ENCODE results near the gene EIF5AL1. TPM values are rescaled to one million over a fixed set of nuclear protein-coding genes. Genes with fewer than 3 reads are reported as not detected.
"Not testable (repeated sequence)": the region's sequence is repeated elsewhere in the genome, so short reads cannot be mapped to it uniquely, and the experiment has no call there.

Gene EIF5AL1
- polyA plus RNA-seq, 1 donor from 2014 or later = 0.18 TPM

- not testable (repeated sequence) for H3K36me3 Mint-ChIP-seq, H3K4me3 Mint-ChIP-seq, H3K9me3 Mint-ChIP-seq, H3K27me3 Mint-ChIP-seq, H3K27ac Mint-ChIP-seq, H3K4me1 Mint-ChIP-seq
Measured at GRCh38 chr10:79517567-79517966, 5.2 kb downstream of the EIF5AL1 start.

- H3K36me3 Mint-ChIP-seq, H3K27ac Mint-ChIP-seq, H3K4me1 Mint-ChIP-seq, H3K9me3 Mint-ChIP-seq, H3K27me3 Mint-ChIP-seq, H3K4me3 Mint-ChIP-seq: not testable (repeated sequence)
Measured at GRCh38 chr10:79521751-79522150, 9.4 kb downstream of the EIF5AL1 start.

- H3K36me3 Mint-ChIP-seq, H3K4me3 Mint-ChIP-seq, H3K27me3 Mint-ChIP-seq, H3K4me1 Mint-ChIP-seq, H3K9me3 Mint-ChIP-seq, H3K27ac Mint-ChIP-seq: not testable (repeated sequence)
Measured at GRCh38 chr10:79522464-79522863, 10.1 kb downstream of the EIF5AL1 start.

GRCh38 chr10:79523157-79523853 lies 11.0 kb downstream of the EIF5AL1 start:
- not testable (repeated sequence) for H3K27me3 Mint-ChIP-seq, H3K4me1 Mint-ChIP-seq, H3K27ac Mint-ChIP-seq, H3K4me3 Mint-ChIP-seq, H3K9me3 Mint-ChIP-seq, H3K36me3 Mint-ChIP-seq

GRCh38 chr10:79525049-79525710 lies 12.8 kb downstream of the EIF5AL1 start:
- H3K27me3 Mint-ChIP-seq, H3K36me3 Mint-ChIP-seq, H3K9me3 Mint-ChIP-seq, H3K27ac Mint-ChIP-seq, H3K4me1 Mint-ChIP-seq: not testable (repeated sequence)
- peak overlapping the region in 1 of 4 donors; percentile 43 for H3K4me3 Mint-ChIP-seq

GRCh38 chr10:79528261-79528660 lies 15.9 kb downstream of the EIF5AL1 start:
- H3K36me3 Mint-ChIP-seq, H3K9me3 Mint-ChIP-seq, H3K27me3 Mint-ChIP-seq, H3K4me1 Mint-ChIP-seq, H3K4me3 Mint-ChIP-seq, H3K27ac Mint-ChIP-seq: not testable (repeated sequence)

GRCh38 chr10:79533142-79533902 lies 21.0 kb downstream of the EIF5AL1 start:
- H3K36me3 Mint-ChIP-seq, H3K27me3 Mint-ChIP-seq, H3K27ac Mint-ChIP-seq, H3K4me1 Mint-ChIP-seq, H3K4me3 Mint-ChIP-seq, H3K9me3 Mint-ChIP-seq: not testable (repeated sequence)

GRCh38 chr10:79533903-79534175 lies 21.5 kb downstream of the EIF5AL1 start:
- H3K27ac Mint-ChIP-seq, H3K4me1 Mint-ChIP-seq, H3K27me3 Mint-ChIP-seq, H3K4me3 Mint-ChIP-seq, H3K36me3 Mint-ChIP-seq, H3K9me3 Mint-ChIP-seq: not testable (repeated sequence)

GRCh38 chr10:79538311-79538710 lies 26.0 kb downstream of the EIF5AL1 start:
- H3K4me3 Mint-ChIP-seq, H3K36me3 Mint-ChIP-seq, H3K27me3 Mint-ChIP-seq, H3K9me3 Mint-ChIP-seq, H3K4me1 Mint-ChIP-seq, H3K27ac Mint-ChIP-seq: not testable (repeated sequence)

- H3K9me3 Mint-ChIP-seq = not testable (repeated sequence)
Measured at GRCh38 chr10:79540930-79541329, 28.6 kb downstream of the EIF5AL1 start.

GRCh38 chr10:79542626-79543025 lies 30.3 kb downstream of the EIF5AL1 start:
- H3K4me1 Mint-ChIP-seq = no peaks in the 10 kb centered on the region
- H3K27me3 Mint-ChIP-seq = peaks cover 4% of the 10 kb centered on the region
- H3K36me3 Mint-ChIP-seq = peaks cover 3% of the 10 kb centered on the region
- H3K4me3 Mint-ChIP-seq = no peak overlapping the region
- peaks cover 0 to 14% (median 4%) of the 10 kb centered on the region in 3 donors for H3K9me3 Mint-ChIP-seq
- no peak overlapping the region for H3K27ac Mint-ChIP-seq

More at GRCh38 chr10:79540930-79541329, 28.6 kb downstream of the EIF5AL1 start:
- not testable (repeated sequence) for H3K4me1 Mint-ChIP-seq, H3K36me3 Mint-ChIP-seq, H3K27ac Mint-ChIP-seq, H3K27me3 Mint-ChIP-seq, H3K4me3 Mint-ChIP-seq

- H3K27ac Mint-ChIP-seq, H3K36me3 Mint-ChIP-seq, H3K4me1 Mint-ChIP-seq: not testable (repeated sequence)
- H3K9me3 Mint-ChIP-seq = peaks cover 0 to 14% (median 4%) of the 10 kb centered on the region in 3 donors
- peaks cover 10% of the 10 kb centered on the region for H3K27me3 Mint-ChIP-seq
- H3K4me3 Mint-ChIP-seq = peak overlapping the region in 1 of 4 donors; percentile 49
Measured at GRCh38 chr10:79544408-79544807, 32.1 kb downstream of the EIF5AL1 start.

GRCh38 chr10:79544926-79545659 lies 32.8 kb downstream of the EIF5AL1 start:
- H3K4me3 Mint-ChIP-seq, H3K36me3 Mint-ChIP-seq, H3K27ac Mint-ChIP-seq, H3K4me1 Mint-ChIP-seq: not testable (repeated sequence)
- peaks cover 0 to 14% (median 4%) of the 10 kb centered on the region in 3 donors for H3K9me3 Mint-ChIP-seq
- peaks cover 10% of the 10 kb centered on the region for H3K27me3 Mint-ChIP-seq

GRCh38 chr10:79547128-79547527 lies 34.8 kb downstream of the EIF5AL1 start:
- H3K9me3 Mint-ChIP-seq = peaks cover 0 to 14% (median 4%) of the 10 kb centered on the region in 3 donors
- H3K27ac Mint-ChIP-seq, H3K36me3 Mint-ChIP-seq, H3K4me3 Mint-ChIP-seq, H3K4me1 Mint-ChIP-seq: not testable (repeated sequence)
- H3K27me3 Mint-ChIP-seq = peaks cover 12% of the 10 kb centered on the region

- H3K27ac Mint-ChIP-seq = no peak overlapping the region
Measured at GRCh38 chr10:79547973-79548372, 35.6 kb downstream of the EIF5AL1 start.

More at GRCh38 chr10:79547973-79548372, 35.6 kb downstream of the EIF5AL1 start:
- H3K36me3 Mint-ChIP-seq = peaks cover 3% of the 10 kb centered on the region
- H3K9me3 Mint-ChIP-seq = peaks cover 0 to 14% (median 4%) of the 10 kb centered on the region in 3 donors
- H3K4me1 Mint-ChIP-seq = no peaks in the 10 kb centered on the region
- no peak overlapping the region for H3K4me3 Mint-ChIP-seq
- peaks cover 13% of the 10 kb centered on the region for H3K27me3 Mint-ChIP-seq
